C4-2B (cell line): ENCODE data around the gene MMS22L.
"Not testable (repeated sequence)": the region's sequence is repeated elsewhere in the genome, so short reads cannot be mapped to it uniquely, and the experiment has no call there.

ENCODE experiments used
- ZFX ChIP-seq: fragments of 450-650 bp; IDR thresholded peaks from 2 replicates; pipeline ENCODE4 v1.6.1; 2017
- TF ChIP-seq, protein P1 (sequence below): fragments of 450-650 bp; conservative IDR thresholded peaks from 2 replicates; pipeline ENCODE4 v1.5.1; 2017; ENCODE audit warnings: mild to moderate bottlenecking

DNA sequence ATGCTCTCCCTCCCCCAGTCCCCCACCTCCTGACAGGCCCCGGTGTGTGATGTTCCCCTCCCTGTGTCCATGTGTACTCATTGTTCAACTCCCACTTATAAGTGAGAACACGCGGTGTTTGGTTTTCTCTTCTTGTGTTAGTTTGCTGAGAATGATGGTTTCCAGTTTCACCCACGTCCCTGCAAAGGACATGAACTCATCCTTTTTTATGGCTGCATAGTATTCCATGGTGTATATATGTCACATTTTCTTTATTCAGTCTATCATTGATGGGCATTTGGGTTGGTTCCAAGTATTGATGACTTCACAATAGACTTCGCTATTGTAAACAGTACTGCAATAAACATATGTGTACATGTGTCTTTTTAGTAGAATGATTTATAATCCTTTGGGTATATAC is 127.6 kb downstream of the MMS22L start:
- TF ChIP-seq, protein P1, sequence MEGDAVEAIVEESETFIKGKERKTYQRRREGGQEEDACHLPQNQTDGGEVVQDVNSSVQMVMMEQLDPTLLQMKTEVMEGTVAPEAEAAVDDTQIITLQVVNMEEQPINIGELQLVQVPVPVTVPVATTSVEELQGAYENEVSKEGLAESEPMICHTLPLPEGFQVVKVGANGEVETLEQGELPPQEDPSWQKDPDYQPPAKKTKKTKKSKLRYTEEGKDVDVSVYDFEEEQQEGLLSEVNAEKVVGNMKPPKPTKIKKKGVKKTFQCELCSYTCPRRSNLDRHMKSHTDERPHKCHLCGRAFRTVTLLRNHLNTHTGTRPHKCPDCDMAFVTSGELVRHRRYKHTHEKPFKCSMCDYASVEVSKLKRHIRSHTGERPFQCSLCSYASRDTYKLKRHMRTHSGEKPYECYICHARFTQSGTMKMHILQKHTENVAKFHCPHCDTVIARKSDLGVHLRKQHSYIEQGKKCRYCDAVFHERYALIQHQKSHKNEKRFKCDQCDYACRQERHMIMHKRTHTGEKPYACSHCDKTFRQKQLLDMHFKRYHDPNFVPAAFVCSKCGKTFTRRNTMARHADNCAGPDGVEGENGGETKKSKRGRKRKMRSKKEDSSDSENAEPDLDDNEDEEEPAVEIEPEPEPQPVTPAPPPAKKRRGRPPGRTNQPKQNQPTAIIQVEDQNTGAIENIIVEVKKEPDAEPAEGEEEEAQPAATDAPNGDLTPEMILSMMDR, result not testable (repeated sequence)
- TF ChIP-seq ZFX, result not testable (repeated sequence)
